HepG2 (cell line): Measurements from ENCODE around the gene F12. TPM values are rescaled to one million over a fixed set of nuclear protein-coding genes. Genes with fewer than 3 reads are reported as not detected.

Source experiments
- ATAC-seq: fragments of 200-7000 bp; cut with Tn5 transposase; 3 replicates; pipeline ENCODE4 v1.9.1; 2020; ENCODE audit warnings: mild to moderate bottlenecking, moderate library complexity
- BruUV-seq: library from RNA; stranded (reverse); fragments of 400-500 nt; replicated peaks from 2 replicates; lab custom pipeline; 2021; lab: Mats Ljungman, UMichigan
- CTCF ChIA-PET: fragments of 300-600 bp; formaldehyde crosslinking; extraction: SDS; loops from one replicate; lab custom pipeline; 2021; ENCODE audit warnings: low total read pairs, inconsistent platforms, low intra/inter-chr PET ratio; lab: Yijun Ruan, JAX
- POLR2A ChIA-PET: fragments of 350-600 bp; sonication (Branson Sonifier 250); formaldehyde crosslinking; loops from one replicate; lab custom pipeline; 2020; ENCODE audit warnings: antibody characterized with exemption, inconsistent platforms; lab: Yijun Ruan, JAX
- DNase-seq: peaks from one replicate; pipeline ENCODE4 v3.0.0-alpha.2; 2015; ENCODE audit warnings: low spot score
- FAIRE-seq: peaks from 3 replicates; lab custom pipeline; 2011; peaks lifted over from hg19 to GRCh38; lab: Jason Lieb, UNC
- H2AFZ ChIP-seq: one replicate; pipeline ENCODE4 v1.6.1; 2011; ENCODE audit warnings: low read length, inconsistent platforms
- H3K27ac ChIP-seq: fragments of 300-600 bp; 3 replicates; pipeline ENCODE4 v1.8.0; 2011; ENCODE audit warnings: mixed run types, mild to moderate bottlenecking, mixed read lengths, low read length, inconsistent platforms; ENCODE audit not compliant: insufficient read depth; ENCODE audit errors: extremely low read length
- H3K27me3 ChIP-seq, 2 experiments: fragments of 200-600 bp in 1 of 2; 2 replicates in 1 of 2; 3 replicates in 1 of 2; pipeline versions ENCODE4 v1.6.0 to v1.8.0; 2011; ENCODE audit warnings: low read length in 2 of 2, mild to moderate bottlenecking in 2 of 2, moderate library complexity in 2 of 2, inconsistent platforms in 1 of 2; ENCODE audit not compliant: insufficient read depth in 2 of 2, control insufficient read depth in 1 of 2
- H3K36me3 ChIP-seq, 2 experiments: fragments of 200-600 bp in 1 of 2; replicated peaks in 1 of 2; 2 replicates in 1 of 2; 3 replicates in 1 of 2; pipeline versions ENCODE4 v1.5.1 to v1.8.0; 2011; ENCODE audit warnings: low read length in 2 of 2, inconsistent platforms in 1 of 2; ENCODE audit not compliant: insufficient read depth in 2 of 2, control insufficient read depth in 1 of 2
- H3K4me1 ChIP-seq: 2 replicates; pipeline ENCODE4 v1.5.1; 2012; ENCODE audit warnings: low read length, inconsistent platforms; ENCODE audit not compliant: insufficient read depth
- H3K4me2 ChIP-seq: 2 replicates; pipeline ENCODE4 v1.6.0; 2011; ENCODE audit warnings: low read depth, low read length, inconsistent platforms
- H3K4me3 ChIP-seq, 3 experiments: fragments of 200-600 bp in 1 of 3; sonication (generic), shearing (Covaris generic) in 1 of 3; replicated peaks in 1 of 3; 2 replicates each; pipeline ENCODE4 v1.5.1; 2011 to 2016; ENCODE audit warnings: low read length in 3 of 3, inconsistent platforms in 2 of 3, low read depth in 2 of 3, mild to moderate bottlenecking in 2 of 3, control low read depth in 1 of 3, mixed read lengths in 1 of 3; ENCODE audit not compliant: insufficient read depth in 1 of 3
- H3K79me2 ChIP-seq: one replicate; pipeline ENCODE4 v1.6.1; 2011; ENCODE audit warnings: low read length, inconsistent platforms; ENCODE audit not compliant: insufficient read depth
- H3K9ac ChIP-seq: 2 replicates; pipeline ENCODE4 v1.6.0; 2011; ENCODE audit warnings: mild to moderate bottlenecking, low read depth, low read length, inconsistent platforms; ENCODE audit not compliant: insufficient read depth
- H3K9me3 ChIP-seq: 2 replicates; pipeline ENCODE4 v1.5.1; 2012; ENCODE audit warnings: mild to moderate bottlenecking, low read length
- H4K20me1 ChIP-seq: 2 replicates; pipeline ENCODE4 v1.6.0; 2011; ENCODE audit warnings: inconsistent platforms, mild to moderate bottlenecking, low read length, moderate library complexity; ENCODE audit not compliant: insufficient read depth
- KDM3A ChIP-seq: IDR thresholded peaks from 2 replicates; pipeline ENCODE4 v1.6.1; 2018; ENCODE audit warnings: low read depth, missing compliant biosample characterization
- KDM5A ChIP-seq: fragments of 200-600 bp; sonication (generic); IDR thresholded peaks from 2 replicates; pipeline ENCODE4 v1.7.0; 2018; ENCODE audit warnings: antibody characterized with exemption, mild to moderate bottlenecking, low read length, borderline replicate concordance
- MNT ChIP-seq: fragments of 450-650 bp; IDR thresholded peaks from 2 replicates; pipeline ENCODE4 v1.6.1; 2016
- RARA ChIP-seq: IDR thresholded peaks from 2 replicates; pipeline ENCODE4 v1.6.1; 2016; ENCODE audit warnings: missing genetic modification reagents, missing compliant biosample characterization
- SMC3 ChIP-seq: IDR thresholded peaks from 2 replicates; pipeline ENCODE4 v1.6.1; 2011; ENCODE audit warnings: low read length, improper control_type of control experiment
- ZBTB21 ChIP-seq: sonication (generic); formaldehyde crosslinking; IDR thresholded peaks from 2 replicates; pipeline ENCODE4 v1.4.0; 2020; ENCODE audit warnings: missing genetic modification reagents
- ZNF468 ChIP-seq: sonication (generic); formaldehyde crosslinking; IDR thresholded peaks from 2 replicates; pipeline ENCODE4 v1.8.0; 2022; ENCODE audit warnings: mild to moderate bottlenecking, moderate library complexity, missing genetic modification reagents
- ZNF550 ChIP-seq: sonication (generic); formaldehyde crosslinking; IDR thresholded peaks from 2 replicates; pipeline ENCODE4 v1.4.0; 2020; ENCODE audit warnings: mild to moderate bottlenecking, missing genetic modification reagents, borderline replicate concordance
- ZNF839 ChIP-seq: sonication (generic); formaldehyde crosslinking; IDR thresholded peaks from 2 replicates; pipeline ENCODE4 v1.4.0; 2020; ENCODE audit warnings: missing genetic modification reagents, mild to moderate bottlenecking, borderline replicate concordance
- WGBS: methylation state at CpG from one replicate; pipeline ENCODE4 v1.1.6; 2017; ENCODE audit warnings: low lambda C conversion rate; 5-methylcytosine and 5-hydroxymethylcytosine counted together
- in situ Hi-C: cut with HindIII; loops from 2 replicates; pipeline ENCODE4 v1.10.0; 2017; ENCODE audit warnings: low pct_unique_long_range_greater_than_20kb; ENCODE audit not compliant: extremely low pct_ligation_motif_present
- intact Hi-C: fragments of 100-400 bp; cut with micrococcal nuclease; formaldehyde crosslinking; loops from one replicate; pipeline ENCODE4 v1.10.0; 2022; ENCODE audit not compliant: unreplicated experiment
- polyA plus RNA-seq, 8 experiments: library from polyadenylated mRNA; depleted of rRNA in 3 of 8; stranded (reverse) in 7 of 8; unstranded in 1 of 8; fragments of >200 nt; fragmentation: Illumina TruSeq in 4 of 8; extraction: Trizol in 4 of 8; gene quantifications; 2 replicates each; pipeline versions ENCODE4 v1.2.1 to v1.2.3, GENCODE V29; 2011 to 2016; ENCODE audit warnings: low read depth in 4 of 8, missing spikeins in 1 of 8, mixed read lengths in 1 of 8; ENCODE audit not compliant: insufficient read depth in 1 of 8
- total RNA-seq, 5 experiments: library from RNA; depleted of rRNA; stranded (reverse); fragments of >200 nt; fragmentation: Illumina TruSeq; extraction: Trizol; gene quantifications; 2 replicates each; pipeline ENCODE4 v1.2.3, GENCODE V29; 2016; ENCODE audit warnings: low read depth in 1 of 5

Gene F12
- total and polyA plus RNA-seq, 2 of the 13 experiments (the other 11 are each of a cell fraction or from before 2014, with no cell fraction given), result 2.5 to 3.0 TPM

- no peak for TF ChIP-seq ZNF839 (CRISPR knock-in tag)
These were observed 40.3 kb downstream of the F12 start (continued) for GRCh38 chr5:177368869-177369644.

DNA sequence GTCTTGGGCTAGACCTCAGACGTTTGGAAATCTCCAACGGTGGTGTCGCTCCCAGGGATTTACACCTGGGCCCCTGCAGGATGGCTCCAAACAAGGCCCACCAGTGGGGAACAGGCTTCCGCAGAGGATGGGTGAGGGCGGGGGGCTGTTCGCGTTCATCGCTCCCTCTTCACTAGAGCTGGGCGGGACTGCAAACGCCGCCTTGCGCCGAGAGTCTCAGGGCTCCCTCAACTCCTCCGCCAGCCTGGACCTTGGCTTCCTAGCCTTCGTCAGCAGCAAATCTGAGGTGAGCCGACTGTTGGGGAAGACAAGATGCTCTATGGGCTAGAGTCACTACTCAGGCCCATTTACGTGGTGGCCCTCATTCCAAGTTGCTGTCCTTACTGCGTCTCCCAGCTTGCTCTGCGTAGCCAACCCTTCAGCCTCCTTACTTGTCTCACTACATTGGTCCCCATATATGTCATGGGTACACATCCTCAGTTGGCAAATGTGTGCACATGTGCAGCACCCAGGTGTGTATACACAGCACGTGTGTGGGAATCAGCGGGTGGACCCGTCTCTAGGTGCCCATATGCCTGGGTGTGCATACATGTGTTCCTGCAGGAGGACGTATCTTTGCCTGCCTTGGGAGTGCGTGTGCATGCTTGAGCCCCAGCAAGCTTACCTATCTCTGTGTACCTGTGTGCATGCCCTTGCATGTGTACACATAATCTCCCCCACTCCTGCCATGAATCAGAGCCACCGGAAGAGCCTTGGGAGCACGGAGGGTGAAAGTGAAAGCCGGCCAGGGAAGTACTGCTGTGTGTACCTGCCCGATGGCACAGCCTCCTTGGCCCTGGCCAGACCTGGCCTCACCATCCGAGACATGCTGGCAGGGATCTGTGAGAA is 41.1 kb downstream of the F12 start:
- Histone ChIP-seq H2AFZ (no peak overlapping the region), H3K9ac (no peak overlapping the region), H3K4me3 (no peak overlapping the region), H3K4me1 (peaks cover 85% of the 10 kb centered on the region), H3K27me3 (no peaks in the 10 kb centered on the region; a peak in 1 of 5 replicates), H4K20me1 (no peaks in the 10 kb centered on the region), H3K4me2 (no peak overlapping the region), H3K79me2 (peaks cover 8% of the 10 kb centered on the region), H3K27ac (no peak overlapping the region), H3K36me3 (0 out of 5 replicates have a peak, but pooled peaks cover 0 to 4% of the 10 kb centered on the region in 2 experiments), H3K9me3 (no peaks in the 10 kb centered on the region)
- TF ChIP-seq KDM3A, result no peak
- no peak for TF ChIP-seq ZBTB21
- TF ChIP-seq MNT, result 0 out of 2 replicates have a peak, but pooled peaks have one; percentile 11
- no peak for TF ChIP-seq SMC3
- no peak for TF ChIP-seq KDM5A
- TF ChIP-seq ZNF550 (CRISPR knock-in tag), result no peak
- TF ChIP-seq ZNF468 (CRISPR knock-in tag), result no peak
- no peak for TF ChIP-seq RARA (CRISPR knock-in tag)
- no peak for DNase-seq
- ChIA-PET CTCF (no interaction called here), POLR2A (interaction anchor here (0.8 to 7.9 kb wide), 5 partner anchors 11 to 106 kb away, joined by 3 to 239 read pairs (median 41); partner anchors contain the start of gene LMAN2)
- in situ Hi-C loops, result loop anchor here (25.0 kb wide), 1 partner anchor 831 kb away; the partner anchor contains the start of genes CDHR2 and RNF44
- no peak for ATAC-seq
- intact Hi-C loops, result loop anchor here (5.0 kb wide), 1 partner anchor 51 kb away; no protein-coding TSS in a partner anchor
- no TSS peak for BruUV-seq
- FAIRE-seq, result no peak
- WGBS, result 96% methylated on average over 27 of the region's 29 CpGs
